Hepatocyte (in vitro differentiated cells): ENCODE measurements around the gene NDRG2. TPM values are rescaled to one million over a fixed set of nuclear protein-coding genes. Genes with fewer than 3 reads are reported as not detected.

Experiments used
- DNase-seq: peaks from one replicate; pipeline ENCODE4 v3.0.0-alpha.2; 2016; ENCODE audit warnings: low spot score
- H2AFZ ChIP-seq: fragments of 200-600 bp; sonication (generic); 2 replicates; pipeline ENCODE4 v1.6.0; 2016; ENCODE audit warnings: antibody characterized with exemption, mild to moderate bottlenecking
- H3K27ac ChIP-seq: fragments of 200-600 bp; sonication (generic); 2 replicates; pipeline ENCODE4 v1.5.1; 2016; ENCODE audit warnings: mild to moderate bottlenecking
- H3K27me3 ChIP-seq: fragments of 200-600 bp; sonication (generic); 2 replicates; pipeline ENCODE4 v1.6.1; 2016
- H3K36me3 ChIP-seq: fragments of 200-600 bp; sonication (generic); replicated peaks from 2 replicates; pipeline ENCODE4 v1.5.1; 2016; ENCODE audit warnings: low read depth; ENCODE audit not compliant: insufficient read depth
- H3K4me1 ChIP-seq: fragments of 200-600 bp; sonication (generic); 2 replicates; pipeline ENCODE4 v1.5.1; 2016; ENCODE audit warnings: mild to moderate bottlenecking, moderate library complexity; ENCODE audit not compliant: insufficient read depth
- H3K4me2 ChIP-seq: fragments of 200-600 bp; sonication (generic); 2 replicates; pipeline ENCODE4 v1.6.0; 2016
- H3K4me3 ChIP-seq: fragments of 200-600 bp; sonication (generic); 2 replicates; pipeline ENCODE4 v1.5.1; 2016; ENCODE audit warnings: mild to moderate bottlenecking
- H3K79me2 ChIP-seq: fragments of 200-600 bp; sonication (generic); 2 replicates; pipeline ENCODE4 v1.6.0; 2017; ENCODE audit warnings: mild to moderate bottlenecking
- H3K9me2 ChIP-seq: fragments of 200-600 bp; sonication (generic); replicated peaks from 2 replicates; pipeline ENCODE4 v1.6.0; 2017; ENCODE audit warnings: mild to moderate bottlenecking; ENCODE audit not compliant: insufficient read depth
- H3K9me3 ChIP-seq: fragments of 200-600 bp; sonication (generic); 2 replicates; pipeline ENCODE4 v1.5.1; 2016; ENCODE audit warnings: low read depth, mild to moderate bottlenecking
- H4K20me1 ChIP-seq: fragments of 200-600 bp; sonication (generic); 2 replicates; pipeline ENCODE4 v1.6.0; 2016; ENCODE audit warnings: mild to moderate bottlenecking; ENCODE audit not compliant: insufficient read depth, poor library complexity, severe bottlenecking
- CTCF ChIP-seq: fragments of 200-600 bp; sonication (generic); IDR thresholded peaks from 2 replicates; pipeline ENCODE4 v1.5.1; 2016; ENCODE audit warnings: antibody characterized with exemption, mild to moderate bottlenecking; ENCODE audit not compliant: poor library complexity
- EZH2 ChIP-seq: fragments of 200-600 bp; sonication (generic); IDR thresholded peaks from 2 replicates; pipeline ENCODE4 v1.6.1; 2016; ENCODE audit warnings: antibody characterized with exemption, mild to moderate bottlenecking, borderline replicate concordance
- EZH2phosphoT487 ChIP-seq: fragments of 200-600 bp; sonication (generic); IDR thresholded peaks from one replicate; pipeline ENCODE4 v1.6.1; 2018; ENCODE audit warnings: antibody characterized with exemption, mild to moderate bottlenecking, low read depth, moderate library complexity; ENCODE audit not compliant: unreplicated experiment, severe bottlenecking
- WGBS: methylation state at CpG from one replicate; pipeline ENCODE4 v1.1.6; 2016; ENCODE audit warnings: low lambda C conversion rate; ENCODE audit errors: missing lambda C conversion rate; 5-methylcytosine and 5-hydroxymethylcytosine counted together
- polyA plus RNA-seq: library from polyadenylated mRNA; unstranded; fragments of >200 nt; fragmentation: Nextera tagmentation; extraction: Ambion mirVana; gene quantifications from 2 replicates; pipeline ENCODE4 v1.2.1, GENCODE V29; 2016
- total RNA-seq: library from RNA; depleted of rRNA; stranded (reverse); fragments of >200 nt; gene quantifications from 2 replicates; pipeline ENCODE4 v1.2.3, GENCODE V29; 2014

Gene NDRG2
- total and polyA plus RNA-seq, 2 experiments from 2014 or later = 92.0 to 108 TPM

DNA sequence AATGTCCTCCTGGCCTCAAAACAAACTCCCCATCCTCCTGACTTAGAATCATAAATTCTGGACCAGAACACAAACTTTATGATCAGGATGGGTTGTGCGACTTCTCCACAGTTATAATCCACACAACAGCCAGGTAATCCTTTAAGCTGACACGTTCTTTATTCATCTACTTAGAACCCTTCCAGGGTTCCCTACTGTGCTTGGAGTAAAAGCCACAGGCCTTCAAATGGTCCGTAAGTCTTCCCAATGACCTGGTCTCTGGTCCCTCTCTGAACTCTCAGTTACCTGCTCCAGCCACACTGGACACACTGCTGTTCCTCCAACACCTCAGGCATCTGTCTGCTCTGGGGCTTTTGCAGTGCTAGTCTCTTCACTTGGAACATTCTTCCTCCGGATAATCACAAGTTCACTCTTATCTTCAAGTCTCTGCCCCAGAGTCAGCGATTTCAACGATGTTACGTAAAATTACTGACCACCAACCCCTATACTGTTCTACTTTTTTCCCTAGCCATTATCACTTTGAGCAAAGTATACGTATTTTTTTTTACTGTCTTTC, 15.6 kb upstream of the NDRG2 start:
- no peak overlapping the region for H2AFZ ChIP-seq
- H3K9me3 ChIP-seq = no peaks in the 10 kb centered on the region
- no peak overlapping the region for H3K4me2 ChIP-seq
- 65% methylated on average over 8 of the region's 8 CpGs for WGBS
- H3K27me3 ChIP-seq = no peaks in the 10 kb centered on the region
- no peaks in the 10 kb centered on the region for H3K36me3 ChIP-seq
- no peak for DNase-seq
- H3K27ac ChIP-seq = no peak overlapping the region
- peaks cover 19% of the 10 kb centered on the region for H3K4me1 ChIP-seq
- TF ChIP-seq EZH2 = no peak
- no peak for TF ChIP-seq EZH2phosphoT487
- TF ChIP-seq CTCF = no peak
- no peaks in the 10 kb centered on the region for H4K20me1 ChIP-seq
- H3K9me2 ChIP-seq = no peaks in the 10 kb centered on the region
- no peak overlapping the region for H3K4me3 ChIP-seq
- H3K79me2 ChIP-seq = no peaks in the 10 kb centered on the region

DNA sequence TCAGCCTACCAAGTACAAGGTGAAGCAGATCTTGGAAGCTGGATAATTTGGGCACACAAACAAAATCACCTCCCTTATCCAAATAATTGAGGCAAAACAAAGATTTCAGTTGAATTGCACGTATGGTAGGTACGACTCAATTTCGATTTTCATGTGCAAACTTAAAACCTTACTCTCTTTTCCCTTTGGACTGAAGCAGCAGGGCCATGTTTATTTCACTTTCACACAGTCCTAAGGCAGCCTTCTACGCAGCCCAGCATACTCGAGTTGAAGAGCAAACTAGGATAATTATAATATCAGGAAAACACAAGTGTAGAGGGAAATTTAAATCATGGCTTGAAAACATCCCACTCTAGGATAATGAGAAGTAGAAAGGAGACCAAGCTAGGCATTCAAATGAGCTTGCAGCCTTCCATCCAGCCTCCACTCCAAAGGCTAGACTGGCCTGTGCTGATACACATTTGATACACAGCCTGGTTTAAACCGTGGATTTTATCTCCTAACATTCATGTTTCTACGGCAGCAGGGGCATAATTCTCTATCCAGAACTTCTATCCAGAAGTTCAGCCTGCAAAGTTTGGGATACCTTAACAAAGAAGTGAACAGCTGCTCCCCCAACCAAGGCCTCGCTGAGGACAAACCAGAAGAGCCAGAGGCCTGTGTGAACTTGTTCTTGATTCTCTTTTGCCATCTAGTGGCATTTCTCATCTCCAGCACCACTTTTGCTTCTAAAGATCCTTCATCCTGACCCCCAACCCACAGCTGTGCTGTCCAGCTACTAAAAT, 14.9 kb upstream of the NDRG2 start:
- WGBS = 71% methylated on average over 8 of the region's 8 CpGs
- H3K9me3 ChIP-seq = no peaks in the 10 kb centered on the region
- H2AFZ ChIP-seq = peak overlapping the region; percentile 29
- H3K27ac ChIP-seq = peak overlapping the region; percentile 69
- peak overlapping the region; percentile 62 for H3K4me2 ChIP-seq
- no peaks in the 10 kb centered on the region for H3K9me2 ChIP-seq
- no peaks in the 10 kb centered on the region for H3K36me3 ChIP-seq
- no peaks in the 10 kb centered on the region for H3K79me2 ChIP-seq
- peak; percentile 78 for TF ChIP-seq CTCF
- TF ChIP-seq EZH2 = no peak
- no peak overlapping the region for H3K4me3 ChIP-seq
- H3K4me1 ChIP-seq = peaks cover 19% of the 10 kb centered on the region
- DNase-seq = peak; percentile 83
- H3K27me3 ChIP-seq = no peaks in the 10 kb centered on the region
- no peaks in the 10 kb centered on the region for H4K20me1 ChIP-seq

- Histone ChIP-seq H3K4me3 (no peak overlapping the region), H3K9me3 (no peaks in the 10 kb centered on the region), H3K4me2 (peak overlapping the region; percentile 62), H4K20me1 (no peaks in the 10 kb centered on the region), H3K36me3 (no peaks in the 10 kb centered on the region), H3K9me2 (no peaks in the 10 kb centered on the region), H2AFZ (peak overlapping the region; percentile 29), H3K27ac (peak overlapping the region; percentile 69), H3K27me3 (no peaks in the 10 kb centered on the region), H3K79me2 (no peaks in the 10 kb centered on the region), H3K4me1 (peaks cover 19% of the 10 kb centered on the region)
- no peak for TF ChIP-seq EZH2phosphoT487
- no peak for TF ChIP-seq EZH2
- no peak for TF ChIP-seq CTCF
- DNase-seq = peak; percentile 75
- 52% methylated on average over 10 of the region's 10 CpGs for WGBS
Measured at GRCh38 chr14:21038441-21039422, 13.9 kb upstream of the NDRG2 start.
